WTC11 (cell line): ENCODE results near the gene KAT8. TPM values are rescaled to one million over a fixed set of nuclear protein-coding genes. Genes with fewer than 3 reads are reported as not detected.

Source experiments
- ATAC-seq: fragments of 200-7000 bp; cut with Tn5 transposase; 2 replicates; pipeline ENCODE4 v1.10.0; 2021; ENCODE audit warnings: mild to moderate bottlenecking, moderate library complexity
- CTCF ChIA-PET: fragments of 300-600 bp; sonication (Branson Sonifier 250); formaldehyde crosslinking; loops from one replicate; lab custom pipeline; 2021; ENCODE audit warnings: antibody characterized with exemption; lab: Charles Lee
- POLR2A ChIA-PET: fragments of 350-600 bp; sonication (Branson Sonifier 250); formaldehyde crosslinking; loops from one replicate; lab custom pipeline; 2021; ENCODE audit warnings: antibody characterized with exemption; lab: Charles Lee
- DNase-seq: peaks from one replicate; pipeline ENCODE4 v3.0.0; 2021; ENCODE audit warnings: low spot score
- H3K27ac Mint-ChIP-seq: 2 replicates; pipeline ENCODE4 v1.8.0; 2021; ENCODE audit warnings: mixed read lengths
- H3K27me3 Mint-ChIP-seq: 2 replicates; pipeline ENCODE4 v1.8.0; 2021; ENCODE audit warnings: low read depth, mild to moderate bottlenecking, moderate library complexity, mixed read lengths
- H3K36me3 Mint-ChIP-seq: 2 replicates; pipeline ENCODE4 v1.8.0; 2021; ENCODE audit warnings: mixed read lengths
- H3K4me1 Mint-ChIP-seq: 2 replicates; pipeline ENCODE4 v1.8.0; 2022; ENCODE audit warnings: mixed read lengths
- H3K4me3 Mint-ChIP-seq: 2 replicates; pipeline ENCODE4 v1.8.0; 2021; ENCODE audit warnings: mild to moderate bottlenecking, moderate library complexity, mixed read lengths
- H3K9me3 Mint-ChIP-seq: 2 replicates; pipeline ENCODE4 v1.8.0; 2021; ENCODE audit warnings: mixed read lengths
- AFF4 ChIP-seq: sonication (generic); formaldehyde crosslinking; IDR thresholded peaks from 2 replicates; pipeline ENCODE4 v1.8.1; 2023; ENCODE audit warnings: mild to moderate bottlenecking, missing genetic modification reagents, borderline replicate concordance
- ATF2 ChIP-seq: sonication (generic); formaldehyde crosslinking; IDR thresholded peaks from 2 replicates; pipeline ENCODE4 v1.8.1; 2022; ENCODE audit warnings: low read depth, missing genetic modification reagents, borderline replicate concordance
- ATF3 ChIP-seq: sonication (generic); formaldehyde crosslinking; conservative IDR thresholded peaks from 2 replicates; pipeline ENCODE4 v1.8.1; 2022; ENCODE audit warnings: mild to moderate bottlenecking, missing genetic modification reagents
- ESRRA ChIP-seq: sonication (generic); formaldehyde crosslinking; IDR thresholded peaks from 2 replicates; pipeline ENCODE4 v1.8.1; 2022; ENCODE audit warnings: mild to moderate bottlenecking, missing genetic modification reagents, borderline replicate concordance
- FOXP1 ChIP-seq: sonication (generic); formaldehyde crosslinking; IDR thresholded peaks from 2 replicates; pipeline ENCODE4 v1.8.0; 2022; ENCODE audit warnings: missing genetic modification reagents, mild to moderate bottlenecking, moderate library complexity, borderline replicate concordance
- NFE2L1 ChIP-seq: sonication (generic); formaldehyde crosslinking; IDR thresholded peaks from 2 replicates; pipeline ENCODE4 v1.8.1; 2023; ENCODE audit warnings: missing genetic modification reagents
- PREB ChIP-seq: sonication (generic); formaldehyde crosslinking; IDR thresholded peaks from 2 replicates; pipeline ENCODE4 v1.8.1; 2022; ENCODE audit warnings: mild to moderate bottlenecking, missing genetic modification reagents, moderate library complexity, borderline replicate concordance
- SMAD4 ChIP-seq: sonication (generic); formaldehyde crosslinking; IDR thresholded peaks from 2 replicates; pipeline ENCODE4 v1.8.0; 2022; ENCODE audit warnings: mild to moderate bottlenecking, missing genetic modification reagents
- STAT6 ChIP-seq: sonication (generic); formaldehyde crosslinking; conservative IDR thresholded peaks from 2 replicates; pipeline ENCODE4 v1.8.1; 2023; ENCODE audit warnings: mild to moderate bottlenecking, low read depth, missing genetic modification reagents, moderate library complexity
- TCF7 ChIP-seq: sonication (generic); formaldehyde crosslinking; IDR thresholded peaks from 2 replicates; pipeline ENCODE4 v1.8.0; 2022; ENCODE audit warnings: mild to moderate bottlenecking, low read depth, missing genetic modification reagents, moderate library complexity
- TEAD4 ChIP-seq: sonication (generic); formaldehyde crosslinking; IDR thresholded peaks from 2 replicates; pipeline ENCODE4 v1.8.0; 2022; ENCODE audit warnings: mild to moderate bottlenecking, missing genetic modification reagents
- TP53 ChIP-seq: sonication (generic); formaldehyde crosslinking; IDR thresholded peaks from 2 replicates; pipeline ENCODE4 v1.8.1; 2023; ENCODE audit warnings: mild to moderate bottlenecking, missing genetic modification reagents
- ZNF416 ChIP-seq: fragments of 250-450 bp; sonication (Bioruptor Pico); IDR thresholded peaks from 2 replicates; pipeline ENCODE4 v1.9.0; 2021; ENCODE audit warnings: mild to moderate bottlenecking, inconsistent platforms
- total RNA-seq: library from RNA; stranded (reverse); gene quantifications from 3 replicates; pipeline ENCODE4 v1.2.3, GENCODE V29; 2021

The KAT8 gene
- total RNA-seq, 1 experiment from 2014 or later, result 70.8 TPM

GRCh38 chr16:31093132-31093703 lies 24.2 kb upstream of the KAT8 start (continued):
- TF ChIP-seq STAT6 (no peak), AFF4 (no peak)

- Mint-ChIP-seq H3K4me1 (peaks cover 14% of the 10 kb centered on the region), H3K27ac (peak overlapping the region; percentile 84; the same call in 1 of the 2 replicates), H3K36me3 (peaks cover 12% of the 10 kb centered on the region), H3K4me3 (peak overlapping the region; percentile 87), H3K9me3 (0 out of 2 replicates have a peak, but pooled peaks cover 4% of the 10 kb centered on the region), H3K27me3 (peaks cover 2% of the 10 kb centered on the region; the same call in 1 of the 2 replicates)
- DNase-seq (peak; percentile 32), ATAC-seq (peak; percentile 2; the same call in 1 of the 2 replicates)
- TF ChIP-seq TCF7 (CRISPR knock-in tag) (no peak), ZNF416 (CRISPR knock-in tag) (no peak), FOXP1 (CRISPR knock-in tag) (no peak), TP53 (CRISPR knock-in tag) (no peak), SMAD4 (CRISPR knock-in tag) (peak; percentile 48; the same call in 1 of the 2 replicates), PREB (CRISPR knock-in tag) (no peak), NFE2L1 (peak; percentile 58; the same call in 1 of the 2 replicates), ATF2 (no peak), ESRRA (no peak), TEAD4 (0 out of 2 replicates have a peak, but pooled peaks have one; percentile 44), ATF3 (CRISPR knock-in tag) (no peak)
- POLR2A ChIA-PET, result interaction anchor here (0.8 kb wide), 1 partner anchor 20 kb away, joined by 3 read pairs; the partner anchor contains the start of genes ZNF646 and ZNF668
- CTCF ChIA-PET, result interaction anchor here (0.6 to 3.2 kb wide), 7 partner anchors 13 to 166 kb away, joined by 3 to 24 read pairs (median 5); partner anchors contain the start of genes HSD3B7, ZNF646 and ZNF668
Measured at GRCh38 chr16:31094088-31094423, 23.4 kb upstream of the KAT8 start.
